K562 (cell line): ENCODE results near the gene CNTN4. TPM values are rescaled to one million over a fixed set of nuclear protein-coding genes. Genes with fewer than 3 reads are reported as not detected.

Source experiments
- ATAC-seq: fragments of 200-7000 bp; cut with Tn5 transposase; 3 replicates; pipeline ENCODE4 v1.9.1; 2020; ENCODE audit warnings: moderate library complexity
- BruUV-seq: library from RNA; stranded (reverse); fragments of 400-500 nt; replicated peaks from 2 replicates; lab custom pipeline; 2021; lab: Mats Ljungman, UMichigan
- CTCF ChIA-PET: fragments of 300-600 bp; formaldehyde crosslinking; extraction: SDS; loops from one replicate; lab custom pipeline; 2021; ENCODE audit warnings: low intra/inter-chr PET ratio; lab: Yijun Ruan, JAX
- POLR2A ChIA-PET: fragments of 300-600, 350-650 bp; sonication (Branson Sonifier 250); formaldehyde crosslinking; extraction: SDS; loops from one replicate; lab custom pipeline; 2021; ENCODE audit warnings: antibody characterized with exemption, inconsistent platforms; lab: Yijun Ruan, JAX
- DNase-seq, 4 experiments: peaks; one replicate each; pipeline versions ENCODE4 v3.0.0 to v3.0.0-alpha.2; 2011 to 2018; ENCODE audit warnings: low spot score in 3 of 4, mixed read lengths in 3 of 4; ENCODE audit errors: extremely low read depth in 1 of 4
- FAIRE-seq: peaks from 2 replicates; lab custom pipeline; 2011; peaks lifted over from hg19 to GRCh38; lab: Jason Lieb, UNC
- H2AFZ ChIP-seq: 2 replicates; pipeline ENCODE4 v1.6.0; 2011; ENCODE audit warnings: low read depth, low read length, control low read depth, inconsistent platforms
- H3K27ac ChIP-seq: fragments of 200-600 bp; 3 replicates; pipeline ENCODE4 v1.8.0; 2011; ENCODE audit warnings: low read depth, mild to moderate bottlenecking, control low read depth, inconsistent platforms, low read length, moderate library complexity, mixed read lengths; ENCODE audit errors: extremely low read depth
- H3K27me3 ChIP-seq, 2 experiments: fragments of 300-600 bp in 1 of 2; 2 replicates in 1 of 2; 3 replicates in 1 of 2; pipeline versions ENCODE4 v1.6.0 to v1.8.0; 2011; ENCODE audit warnings: inconsistent platforms in 2 of 2, low read length in 2 of 2, mild to moderate bottlenecking in 1 of 2, mixed read lengths in 1 of 2, moderate library complexity in 1 of 2; ENCODE audit not compliant: control insufficient read depth in 2 of 2, insufficient read depth in 2 of 2
- H3K36me3 ChIP-seq: fragments of 300-600 bp; 3 replicates; pipeline ENCODE4 v1.8.0; 2011; ENCODE audit warnings: mild to moderate bottlenecking, low read length, inconsistent platforms; ENCODE audit not compliant: control insufficient read depth, insufficient read depth
- H3K4me1 ChIP-seq, 2 experiments: fragments of 200-600 bp in 1 of 2; replicated peaks in 1 of 2; 2 replicates in 1 of 2; 3 replicates in 1 of 2; pipeline versions ENCODE4 v1.5.1 to v1.8.0; 2011; ENCODE audit warnings: inconsistent platforms in 2 of 2, low read length in 2 of 2, mild to moderate bottlenecking in 1 of 2, mixed read lengths in 1 of 2, moderate library complexity in 1 of 2; ENCODE audit not compliant: control insufficient read depth in 2 of 2, insufficient read depth in 2 of 2
- H3K4me2 ChIP-seq: 2 replicates; pipeline ENCODE4 v1.6.1; 2011; ENCODE audit warnings: low read length, control low read depth, inconsistent platforms, mixed read lengths; ENCODE audit not compliant: insufficient read depth
- H3K4me3 ChIP-seq: fragments of 200-600 bp; sonication (generic), shearing (Covaris generic); 2 replicates; pipeline ENCODE4 v1.5.1; 2016; ENCODE audit warnings: control low read depth, inconsistent platforms
- H3K79me2 ChIP-seq: fragments of 200-600 bp; 3 replicates; pipeline ENCODE4 v1.8.0; 2011; ENCODE audit warnings: low read length, inconsistent platforms; ENCODE audit not compliant: control insufficient read depth, insufficient read depth
- H3K9ac ChIP-seq, 2 experiments: 2 replicates each; pipeline versions ENCODE4 v1.6.0 to v1.6.1; 2011; ENCODE audit warnings: low read depth in 2 of 2, low read length in 2 of 2, control low read depth in 1 of 2, inconsistent platforms in 1 of 2, mild to moderate bottlenecking in 1 of 2, mixed read lengths in 1 of 2; ENCODE audit not compliant: insufficient read depth in 1 of 2
- H3K9me1 ChIP-seq: one replicate; pipeline ENCODE4 v1.6.0; 2011; ENCODE audit warnings: inconsistent platforms, mild to moderate bottlenecking, low read length, moderate library complexity; ENCODE audit not compliant: control insufficient read depth, insufficient read depth
- H3K9me3 ChIP-seq: replicated peaks from 2 replicates; pipeline ENCODE4 v1.5.1; 2011; ENCODE audit warnings: low read depth, low read length, inconsistent platforms; ENCODE audit not compliant: control insufficient read depth, insufficient read depth
- H4K20me1 ChIP-seq: replicated peaks from 2 replicates; pipeline ENCODE4 v1.6.1; 2011; ENCODE audit warnings: low read length, inconsistent platforms, mixed read lengths; ENCODE audit not compliant: control insufficient read depth, insufficient read depth
- ARNT ChIP-seq, 2 experiments: fragments of 450-650 bp; IDR thresholded peaks; 2 replicates each; pipeline ENCODE4 v1.6.1; 2016; ENCODE audit warnings: mild to moderate bottlenecking in 1 of 2
- BRF2 ChIP-seq: IDR thresholded peaks from 3 replicates; pipeline ENCODE4 v1.6.1; 2011; ENCODE audit warnings: borderline replicate concordance, mild to moderate bottlenecking; ENCODE audit not compliant: insufficient read length, insufficient read depth
- IRF2 ChIP-seq: sonication (generic); formaldehyde crosslinking; IDR thresholded peaks from 2 replicates; pipeline ENCODE4 v1.8.1; 2022; ENCODE audit warnings: mild to moderate bottlenecking, missing genetic modification reagents
- MCM5 ChIP-seq: fragments of 450-650 bp; IDR thresholded peaks from 2 replicates; pipeline ENCODE4 v1.6.1; 2016; ENCODE audit warnings: low read depth
- MEF2D ChIP-seq: conservative IDR thresholded peaks from 2 replicates; pipeline ENCODE4 v1.6.1; 2016; ENCODE audit warnings: low read depth, missing genetic modification characterization, missing compliant biosample characterization
- PCBP1 ChIP-seq: fragments of 200-400 bp; formaldehyde crosslinking; IDR thresholded peaks from 2 replicates; pipeline ENCODE4 v1.6.1; 2018; ENCODE audit warnings: mild to moderate bottlenecking, low read depth, low read length; ENCODE audit not compliant: poor library complexity, severe bottlenecking
- PHF20 ChIP-seq: fragments of 450-650 bp; IDR thresholded peaks from 2 replicates; pipeline ENCODE4 v1.6.1; 2018; ENCODE audit not compliant: partially characterized antibody
- TOE1 ChIP-seq, 2 experiments: fragments of 450-650 bp in 1 of 2; sonication (generic) in 1 of 2; formaldehyde crosslinking in 1 of 2; IDR thresholded peaks; 2 replicates each; pipeline versions ENCODE4 v1.7.1 to v1.8.0; 2016 to 2022; ENCODE audit warnings: borderline replicate concordance in 2 of 2, mild to moderate bottlenecking in 2 of 2, antibody characterized with exemption in 1 of 2, inconsistent platforms in 1 of 2, low read depth in 1 of 2, missing genetic modification reagents in 1 of 2, moderate library complexity in 1 of 2
- ZFX ChIP-seq: sonication (generic); formaldehyde crosslinking; IDR thresholded peaks from 2 replicates; pipeline ENCODE4 v1.8.0; 2022; ENCODE audit warnings: mild to moderate bottlenecking, missing genetic modification reagents, moderate library complexity
- ZNF184 ChIP-seq: sonication (generic); formaldehyde crosslinking; IDR thresholded peaks from 2 replicates; pipeline ENCODE4 v1.5.0; 2020; ENCODE audit warnings: missing genetic modification reagents
- ZNF274 ChIP-seq: IDR thresholded peaks from 2 replicates; pipeline ENCODE4 v1.6.1; 2011; ENCODE audit warnings: low read depth, mild to moderate bottlenecking, low read length, moderate library complexity, borderline replicate concordance
- ZNF644 ChIP-seq: fragments of 200-800 bp; sonication (Bioruptor generic); IDR thresholded peaks from 2 replicates; pipeline ENCODE4 v1.6.1; 2016; ENCODE audit warnings: low read depth, missing genetic modification characterization, missing compliant biosample characterization
- WGBS: fragments of 100-300 bp; shearing (Covaris generic); methylation state at CpG from one replicate; pipeline ENCODE4 v1.1.6; 2016; ENCODE audit warnings: low coverage, mixed read lengths; ENCODE audit not compliant: insufficient coverage; ENCODE audit errors: missing lambda C conversion rate; 5-methylcytosine and 5-hydroxymethylcytosine counted together
- in situ Hi-C: fragments of 300-500 bp; cut with MboI; formaldehyde crosslinking; loops from 4 replicates; pipeline ENCODE4 v1.15.0; 2018; ENCODE audit warnings: inconsistent platforms, mixed read lengths
- intact Hi-C: fragments of 100-400 bp; cut with micrococcal nuclease; formaldehyde crosslinking; loops from 2 replicates; pipeline ENCODE4 v1.14.2; 2022
- polyA plus RNA-seq, 8 experiments: library from polyadenylated mRNA; depleted of rRNA in 4 of 8; stranded (reverse) in 5 of 8; unstranded in 3 of 8; fragments of >200 nt; fragmentation: Nextera tagmentation in 2 of 8; fragmentation: Illumina TruSeq in 1 of 8; extraction: Ambion mirVana in 2 of 8; extraction: Trizol in 1 of 8; gene quantifications; 2 replicates each; pipeline versions ENCODE4 v1.2.1 to v1.2.3, GENCODE V29; 2011 to 2014; ENCODE audit warnings: inconsistent platforms in 1 of 8, missing spikeins in 1 of 8
- total RNA-seq, 7 experiments: library from RNA; depleted of rRNA in 6 of 7; stranded (reverse); fragments of >200 nt in 6 of 7; fragmentation: Illumina TruSeq in 2 of 7; extraction: Trizol in 2 of 7; gene quantifications; 2 replicates each; pipeline versions ENCODE4 v1.2.1 to v1.2.3, GENCODE V29; 2011 to 2021; ENCODE audit warnings: low replicate concordance in 1 of 7
- TF ChIP-seq, protein P1 (sequence below): fragments of 450-650 bp; IDR thresholded peaks from 2 replicates; pipeline ENCODE4 v1.6.1; 2014; ENCODE audit warnings: low read depth, mild to moderate bottlenecking, moderate library complexity, borderline replicate concordance
- TF ChIP-seq, protein P2 (sequence below): IDR thresholded peaks from 2 replicates; pipeline ENCODE4 v1.6.1; 2014; ENCODE audit warnings: antibody characterized with exemption

CNTN4 gene
- total and polyA plus RNA-seq, 9 of the 15 experiments (the other 6 are each of a cell fraction or from before 2014, with no cell fraction given), result not detected

DNA sequence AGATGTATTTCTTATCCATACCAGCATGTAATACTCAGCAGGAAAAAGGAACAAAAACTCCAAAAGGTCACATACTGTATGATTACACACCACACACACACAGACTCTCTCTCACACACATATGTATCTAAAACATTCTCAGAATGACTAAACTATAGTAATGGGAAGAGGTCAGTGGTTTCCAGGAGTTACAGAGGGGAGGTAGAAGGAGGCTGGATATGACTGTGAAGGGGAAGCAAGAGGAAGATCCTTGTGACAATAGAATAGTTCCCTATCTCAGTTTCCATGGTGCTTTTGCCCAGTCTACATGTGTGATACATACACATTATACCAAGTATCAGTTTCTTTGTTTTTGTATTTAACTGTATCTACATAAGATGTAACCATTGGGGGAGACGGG, 821.4 kb downstream of the CNTN4 start:
- H3K27ac ChIP-seq, result no peak overlapping the region
- no peaks in the 10 kb centered on the region for H4K20me1 ChIP-seq
- 0% methylated on average over 1 of the region's 1 CpG for WGBS
- H3K27me3 ChIP-seq, result no peaks in the 10 kb centered on the region
- H3K36me3 ChIP-seq, result no peaks in the 10 kb centered on the region
- H3K9me3 ChIP-seq, result no peaks in the 10 kb centered on the region
- TF ChIP-seq ZNF644 (no peak), PHF20 (no peak), ZFX (CRISPR knock-in tag) (no peak), IRF2 (CRISPR knock-in tag) (no peak), ZNF184 (no peak), TOE1 (IDR thresholded peaks at IDR 0.05; ENCODE audit: borderline replicate concordance) (no peak), TOE1 (CRISPR knock-in tag; IDR thresholded peaks at IDR 0.05; ENCODE audit: borderline replicate concordance, low read depth) (no peak), ZNF274 (no peak), ARNT (IDR thresholded peaks at IDR 0.05) (no peak), MEF2D (tag) (no peak), MCM5 (no peak), PCBP1 (no peak), BRF2 (no peak)
- TF ChIP-seq, protein P1, sequence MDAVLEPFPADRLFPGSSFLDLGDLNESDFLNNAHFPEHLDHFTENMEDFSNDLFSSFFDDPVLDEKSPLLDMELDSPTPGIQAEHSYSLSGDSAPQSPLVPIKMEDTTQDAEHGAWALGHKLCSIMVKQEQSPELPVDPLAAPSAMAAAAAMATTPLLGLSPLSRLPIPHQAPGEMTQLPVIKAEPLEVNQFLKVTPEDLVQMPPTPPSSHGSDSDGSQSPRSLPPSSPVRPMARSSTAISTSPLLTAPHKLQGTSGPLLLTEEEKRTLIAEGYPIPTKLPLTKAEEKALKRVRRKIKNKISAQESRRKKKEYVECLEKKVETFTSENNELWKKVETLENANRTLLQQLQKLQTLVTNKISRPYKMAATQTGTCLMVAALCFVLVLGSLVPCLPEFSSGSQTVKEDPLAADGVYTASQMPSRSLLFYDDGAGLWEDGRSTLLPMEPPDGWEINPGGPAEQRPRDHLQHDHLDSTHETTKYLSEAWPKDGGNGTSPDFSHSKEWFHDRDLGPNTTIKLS, result no peak
- TF ChIP-seq, protein P2, sequence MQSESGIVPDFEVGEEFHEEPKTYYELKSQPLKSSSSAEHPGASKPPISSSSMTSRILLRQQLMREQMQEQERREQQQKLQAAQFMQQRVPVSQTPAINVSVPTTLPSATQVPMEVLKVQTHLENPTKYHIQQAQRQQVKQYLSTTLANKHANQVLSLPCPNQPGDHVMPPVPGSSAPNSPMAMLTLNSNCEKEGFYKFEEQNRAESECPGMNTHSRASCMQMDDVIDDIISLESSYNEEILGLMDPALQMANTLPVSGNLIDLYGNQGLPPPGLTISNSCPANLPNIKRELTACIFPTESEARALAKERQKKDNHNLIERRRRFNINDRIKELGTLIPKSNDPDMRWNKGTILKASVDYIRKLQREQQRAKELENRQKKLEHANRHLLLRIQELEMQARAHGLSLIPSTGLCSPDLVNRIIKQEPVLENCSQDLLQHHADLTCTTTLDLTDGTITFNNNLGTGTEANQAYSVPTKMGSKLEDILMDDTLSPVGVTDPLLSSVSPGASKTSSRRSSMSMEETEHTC, result no peak
- no peak for ATAC-seq
- ChIA-PET CTCF (no interaction called here), POLR2A (no interaction called here)
- no peaks in the 10 kb centered on the region for H3K9me1 ChIP-seq
- H3K79me2 ChIP-seq, result no peaks in the 10 kb centered on the region
- DNase-seq, result no peak
- no peak overlapping the region for H3K4me3 ChIP-seq
- intact Hi-C loops, result no loop called here
- in situ Hi-C loops, result no loop called here
- no peaks in the 10 kb centered on the region for H3K4me1 ChIP-seq
- no peak for FAIRE-seq
- no peak overlapping the region for H3K4me2 ChIP-seq
- H3K9ac ChIP-seq, result no peak overlapping the region
- no TSS peak for BruUV-seq
- H2AFZ ChIP-seq, result no peak overlapping the region
